K562 (cell line): ENCODE data around the gene KCNS1. TPM values are rescaled to one million over a fixed set of nuclear protein-coding genes. Genes with fewer than 3 reads are reported as not detected.
A peak's percentile ranks its signal among the peaks of the same experiment; 100 is the strongest.

ENCODE experiments used
- ARID3B ChIP-seq: fragments of 250-450 bp; sonication (Bioruptor Pico); IDR thresholded peaks from 2 replicates; pipeline ENCODE4 v1.4.0; 2020; ENCODE audit warnings: borderline replicate concordance
- E2F8 ChIP-seq: fragments of 450-650 bp; IDR thresholded peaks from 2 replicates; pipeline ENCODE4 v1.7.1; 2018; ENCODE audit warnings: mild to moderate bottlenecking, low read depth; ENCODE audit not compliant: partially characterized antibody
- EHMT2 ChIP-seq: fragments of 450-650 bp; IDR thresholded peaks from 2 replicates; pipeline ENCODE4 v1.6.1; 2018; ENCODE audit warnings: antibody characterized with exemption
- HOMEZ ChIP-seq: fragments of 250-450 bp; sonication (Bioruptor Pico); IDR thresholded peaks from 2 replicates; pipeline ENCODE4 v1.4.0; 2020; ENCODE audit warnings: mild to moderate bottlenecking, moderate library complexity
- L3MBTL2 ChIP-seq: fragments of 450-650 bp; IDR thresholded peaks from 2 replicates; pipeline ENCODE4 v1.6.1; 2016; ENCODE audit warnings: mild to moderate bottlenecking, moderate library complexity
- MEF2A ChIP-seq: IDR thresholded peaks from 2 replicates; pipeline ENCODE4 v1.6.1; 2011; ENCODE audit warnings: low read depth, mild to moderate bottlenecking, low read length, moderate library complexity; ENCODE audit not compliant: control insufficient read depth
- YY1 ChIP-seq, 3 experiments: IDR thresholded peaks; 2 replicates each; pipeline ENCODE4 v1.6.1; 2011; ENCODE audit warnings: low read length in 2 of 3, mild to moderate bottlenecking in 2 of 3, moderate library complexity in 2 of 3, borderline replicate concordance in 1 of 3, control low read depth in 1 of 3, low read depth in 1 of 3; ENCODE audit not compliant: insufficient read depth in 3 of 3, insufficient replicate concordance in 2 of 3, control insufficient read depth in 1 of 3, insufficient read length in 1 of 3; ENCODE audit errors: extremely low read depth in 1 of 3
- ZNF140 ChIP-seq: fragments of 250-450 bp; sonication (Bioruptor Pico); IDR thresholded peaks from 2 replicates; pipeline ENCODE4 v1.8.0; 2021; ENCODE audit warnings: moderate library complexity, mild to moderate bottlenecking, inconsistent platforms
- ZNF318 ChIP-seq, 2 experiments: fragments of 450-650 bp; IDR thresholded peaks; 2 replicates each; pipeline ENCODE4 v1.6.1; 2016; ENCODE audit warnings: mild to moderate bottlenecking in 2 of 2, borderline replicate concordance in 1 of 2, low read depth in 1 of 2, moderate library complexity in 1 of 2
- ZNF764 ChIP-seq: fragments of 250-450 bp; sonication (Bioruptor Pico); IDR thresholded peaks from 2 replicates; pipeline ENCODE4 v1.4.0; 2020; ENCODE audit warnings: low read depth, mild to moderate bottlenecking, moderate library complexity
- polyA plus RNA-seq, 8 experiments: library from polyadenylated mRNA; depleted of rRNA in 4 of 8; stranded (reverse) in 5 of 8; unstranded in 3 of 8; fragments of >200 nt; fragmentation: Nextera tagmentation in 2 of 8; fragmentation: Illumina TruSeq in 1 of 8; extraction: Ambion mirVana in 2 of 8; extraction: Trizol in 1 of 8; gene quantifications; 2 replicates each; pipeline versions ENCODE4 v1.2.1 to v1.2.3, GENCODE V29; 2011 to 2014; ENCODE audit warnings: inconsistent platforms in 1 of 8, missing spikeins in 1 of 8
- total RNA-seq, 7 experiments: library from RNA; depleted of rRNA in 6 of 7; stranded (reverse); fragments of >200 nt in 6 of 7; fragmentation: Illumina TruSeq in 2 of 7; extraction: Trizol in 2 of 7; gene quantifications; 2 replicates each; pipeline versions ENCODE4 v1.2.1 to v1.2.3, GENCODE V29; 2011 to 2021; ENCODE audit warnings: low replicate concordance in 1 of 7

The KCNS1 gene
- total and polyA plus RNA-seq, 9 of the 15 experiments (the other 6 are each of a cell fraction or from before 2014, with no cell fraction given), result not detected

- TF ChIP-seq ZNF764 (CRISPR knock-in tag) (no peak), MEF2A (no peak), L3MBTL2 (0 out of 2 replicates have a peak, but pooled peaks have one; percentile 26), E2F8 (peak; percentile 39), ZNF140 (CRISPR knock-in tag) (no peak), YY1 (IDR thresholded peaks at IDR 0.05; ENCODE audit: borderline replicate concordance in 1 of 3, control insufficient read depth in 1 of 3, extremely low read depth in 1 of 3, insufficient read depth in 3 of 3, insufficient read length in 1 of 3, insufficient replicate concordance in 2 of 3, low read depth in 1 of 3, low read length in 2 of 3) (no peak), ARID3B (CRISPR knock-in tag) (no peak), ZNF318 (IDR thresholded peaks at IDR 0.05; ENCODE audit: borderline replicate concordance in 1 of 2, low read depth in 1 of 2) (no peak), HOMEZ (CRISPR knock-in tag) (no peak), EHMT2 (peak; percentile 60; the same call in 1 of the 2 replicates)
These were observed 29.8 kb downstream of the KCNS1 start (continued) for GRCh38 chr20:45070932-45071632.
